ENCODE results near the gene PAN3.

The PAN3 gene

GRCh38 chr13:28282451-28282850 is 144.1 kb downstream of the PAN3 start:
- TF ChIP-seq ZNF384 (IDR thresholded peaks at IDR 0.05) (no peak), CTBP1 (IDR thresholded peaks at IDR 0.05; ENCODE audit: borderline replicate concordance) (no peak), SP1 (IDR thresholded peaks at IDR 0.05) (no peak), LEF1 (IDR thresholded peaks at IDR 0.05; ENCODE audit: borderline replicate concordance) (no peak), L3MBTL2 (conservative IDR thresholded peaks at IDR 0.05) (no peak), ELF4 (IDR thresholded peaks at IDR 0.05) (no peak), BHLHE40 (IDR thresholded peaks at IDR 0.05; ENCODE audit: borderline replicate concordance) (no peak)
- POLR2A ChIA-PET: no interaction called here
- CTCF ChIA-PET: interaction anchor here (0.5 kb wide), 1 partner anchor 103 kb away, joined by 3 read pairs; no protein-coding TSS in a partner anchor
- no peak for DNase-seq (ENCODE audit: extremely low spot score)

GRCh38 chr13:28283600-28283999 is 145.3 kb downstream of the PAN3 start:
- DNase-seq (ENCODE audit: extremely low spot score): no peak
- CTCF ChIA-PET: no interaction called here
- POLR2A ChIA-PET: no interaction called here
- TF ChIP-seq NFRKB (IDR thresholded peaks at IDR 0.05): no peak
- no peak for TF ChIP-seq SUZ12 (IDR thresholded peaks at IDR 0.05)
- no peak for TF ChIP-seq PKNOX1 (IDR thresholded peaks at IDR 0.05)

- POLR2A ChIA-PET: no interaction called here
- DNase-seq (ENCODE audit: extremely low spot score): no peak
- CTCF ChIA-PET: interaction anchor here (0.6 kb wide), 1 partner anchor 9 kb away, joined by 3 read pairs; no protein-coding TSS in a partner anchor
Measured at GRCh38 chr13:28286263-28286662, 147.9 kb downstream of the PAN3 start.

GRCh38 chr13:28297341-28297740 is 159.0 kb downstream of the PAN3 start:
- POLR2A ChIA-PET: no interaction called here
- TF ChIP-seq LEF1 (IDR thresholded peaks at IDR 0.05; ENCODE audit: borderline replicate concordance) (no peak), L3MBTL2 (conservative IDR thresholded peaks at IDR 0.05) (no peak), NFRKB (IDR thresholded peaks at IDR 0.05) (no peak), ARNT (IDR thresholded peaks at IDR 0.05) (no peak), FOXK2 (IDR thresholded peaks at IDR 0.05) (no peak), PKNOX1 (IDR thresholded peaks at IDR 0.05) (no peak), ZNF384 (IDR thresholded peaks at IDR 0.05) (no peak)

More at GRCh38 chr13:28286263-28286662, 147.9 kb downstream of the PAN3 start:
- TF ChIP-seq ZNF384 (IDR thresholded peaks at IDR 0.05) (no peak), FOXK2 (IDR thresholded peaks at IDR 0.05) (no peak), FOXM1 (IDR thresholded peaks at IDR 0.05; ENCODE audit: borderline replicate concordance) (no peak), TARDBP (IDR thresholded peaks at IDR 0.05) (no peak), SUZ12 (IDR thresholded peaks at IDR 0.05) (no peak), ELF4 (IDR thresholded peaks at IDR 0.05) (no peak), HDGF (IDR thresholded peaks at IDR 0.05; ENCODE audit: borderline replicate concordance) (no peak), L3MBTL2 (conservative IDR thresholded peaks at IDR 0.05) (no peak), FOXA1 (IDR thresholded peaks at IDR 0.05) (no peak), CTBP1 (IDR thresholded peaks at IDR 0.05; ENCODE audit: borderline replicate concordance) (no peak), BHLHE40 (IDR thresholded peaks at IDR 0.05; ENCODE audit: borderline replicate concordance) (no peak), NFRKB (IDR thresholded peaks at IDR 0.05) (no peak), ARNT (IDR thresholded peaks at IDR 0.05) (no peak), SP1 (IDR thresholded peaks at IDR 0.05) (no peak), LEF1 (IDR thresholded peaks at IDR 0.05; ENCODE audit: borderline replicate concordance) (no peak), PKNOX1 (IDR thresholded peaks at IDR 0.05) (no peak)

GRCh38 chr13:28299916-28300315 is 161.6 kb downstream of the PAN3 start:
- DNase-seq (ENCODE audit: extremely low spot score): no peak
- CTCF ChIA-PET: no interaction called here
- no peak for TF ChIP-seq L3MBTL2 (conservative IDR thresholded peaks at IDR 0.05)
- TF ChIP-seq BHLHE40 (IDR thresholded peaks at IDR 0.05; ENCODE audit: borderline replicate concordance): no peak
- no peak for TF ChIP-seq FOXM1 (IDR thresholded peaks at IDR 0.05; ENCODE audit: borderline replicate concordance)
- TF ChIP-seq ELF4 (IDR thresholded peaks at IDR 0.05): no peak
- no peak for TF ChIP-seq ZNF384 (IDR thresholded peaks at IDR 0.05)
- no peak for TF ChIP-seq TARDBP (IDR thresholded peaks at IDR 0.05)
- TF ChIP-seq PKNOX1 (IDR thresholded peaks at IDR 0.05): no peak
- TF ChIP-seq ARNT (IDR thresholded peaks at IDR 0.05): no peak
- TF ChIP-seq NFRKB (IDR thresholded peaks at IDR 0.05): no peak
- TF ChIP-seq LEF1 (IDR thresholded peaks at IDR 0.05; ENCODE audit: borderline replicate concordance): no peak
- no peak for TF ChIP-seq FOXA1 (IDR thresholded peaks at IDR 0.05)
- TF ChIP-seq SUZ12 (IDR thresholded peaks at IDR 0.05): no peak
- TF ChIP-seq SP1 (IDR thresholded peaks at IDR 0.05): no peak
- POLR2A ChIA-PET: no interaction called here

More at GRCh38 chr13:28297341-28297740, 159.0 kb downstream of the PAN3 start:
- CTCF ChIA-PET: no interaction called here
- peak; percentile 30 for DNase-seq (ENCODE audit: extremely low spot score)

- ChIA-PET POLR2A (no interaction called here), CTCF (no interaction called here)
- TF ChIP-seq TARDBP (IDR thresholded peaks at IDR 0.05) (no peak), L3MBTL2 (conservative IDR thresholded peaks at IDR 0.05) (no peak), HDGF (IDR thresholded peaks at IDR 0.05; ENCODE audit: borderline replicate concordance) (no peak), LEF1 (IDR thresholded peaks at IDR 0.05; ENCODE audit: borderline replicate concordance) (no peak), SP1 (IDR thresholded peaks at IDR 0.05) (no peak), FOXA1 (IDR thresholded peaks at IDR 0.05) (no peak), BHLHE40 (IDR thresholded peaks at IDR 0.05; ENCODE audit: borderline replicate concordance) (no peak), FOXM1 (IDR thresholded peaks at IDR 0.05; ENCODE audit: borderline replicate concordance) (no peak), ELF4 (IDR thresholded peaks at IDR 0.05) (no peak), SUZ12 (IDR thresholded peaks at IDR 0.05) (no peak), PKNOX1 (IDR thresholded peaks at IDR 0.05) (no peak), FOXK2 (IDR thresholded peaks at IDR 0.05) (no peak), CTBP1 (IDR thresholded peaks at IDR 0.05; ENCODE audit: borderline replicate concordance) (no peak), NFRKB (IDR thresholded peaks at IDR 0.05) (no peak), ARNT (IDR thresholded peaks at IDR 0.05) (no peak), ZNF384 (IDR thresholded peaks at IDR 0.05) (no peak)
- no peak for DNase-seq (ENCODE audit: extremely low spot score)
Measured at GRCh38 chr13:28301839-28302238, 163.5 kb downstream of the PAN3 start.
